SKM-1 treated with dmso at 0.1 percent for 144 hours (cell line): ENCODE measurements around the gene YPEL1.
"Not testable (repeated sequence)": the region's sequence is repeated elsewhere in the genome, so short reads cannot be mapped to it uniquely, and the experiment has no call there.

Experiments
- DNase-seq: peaks from one replicate; lab custom pipeline; 2025; ENCODE audit not compliant: unreplicated experiment; lab: John Stamatoyannopoulos, UW

The YPEL1 gene

GRCh38 chr22:21754523-21754922 lies 18.9 kb upstream of the YPEL1 start:
- DNase-seq: peak; percentile 10

- DNase-seq: no peak
Observed at GRCh38 chr22:21753374-21754111, 17.9 kb upstream of the YPEL1 start.

GRCh38 chr22:21752276-21752675 lies 16.7 kb upstream of the YPEL1 start:
- no peak for DNase-seq

DNA sequence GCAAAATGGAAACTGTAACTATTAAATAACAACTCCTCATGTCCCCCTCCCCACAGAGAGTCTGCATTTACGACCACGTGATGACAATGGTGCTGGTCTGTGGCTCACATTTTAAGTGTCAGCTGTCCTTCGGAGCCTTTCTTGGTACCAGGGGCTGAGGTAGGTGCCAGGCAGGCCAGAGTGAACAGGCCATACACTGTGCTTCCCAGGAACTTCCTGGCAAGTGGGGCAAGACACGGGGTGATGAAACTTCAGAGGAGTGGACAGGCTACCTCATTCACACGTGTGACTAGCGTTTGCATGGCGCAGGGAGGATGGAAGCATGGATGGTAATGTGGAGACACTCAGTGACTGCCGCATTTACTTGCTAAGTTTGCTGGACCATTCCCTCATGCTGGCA lies 10.4 kb upstream of the YPEL1 start:
- DNase-seq: no peak

DNA sequence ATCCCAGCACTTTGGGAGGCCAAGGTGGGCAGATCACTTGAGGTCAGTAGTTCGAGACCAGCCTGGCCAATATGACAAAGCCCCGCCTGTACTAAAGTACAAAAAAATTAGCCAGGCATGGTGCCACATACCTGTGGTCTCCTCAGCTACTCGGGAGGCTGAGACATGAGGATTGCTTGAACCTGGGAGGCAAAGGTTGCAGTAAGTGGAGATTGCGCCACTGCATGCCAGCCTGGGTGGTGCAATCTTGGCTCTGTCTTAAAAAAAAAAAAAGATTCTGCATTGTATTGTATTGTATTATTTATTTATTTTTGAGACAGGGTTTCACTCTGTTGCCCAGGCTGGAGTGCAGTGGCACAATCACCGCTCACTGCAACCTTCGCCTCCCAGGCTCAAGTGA lies 9.3 kb upstream of the YPEL1 start:
- DNase-seq: not testable (repeated sequence)

- DNase-seq: no peak
Observed at GRCh38 chr22:21741790-21742189, 6.2 kb upstream of the YPEL1 start.

DNA sequence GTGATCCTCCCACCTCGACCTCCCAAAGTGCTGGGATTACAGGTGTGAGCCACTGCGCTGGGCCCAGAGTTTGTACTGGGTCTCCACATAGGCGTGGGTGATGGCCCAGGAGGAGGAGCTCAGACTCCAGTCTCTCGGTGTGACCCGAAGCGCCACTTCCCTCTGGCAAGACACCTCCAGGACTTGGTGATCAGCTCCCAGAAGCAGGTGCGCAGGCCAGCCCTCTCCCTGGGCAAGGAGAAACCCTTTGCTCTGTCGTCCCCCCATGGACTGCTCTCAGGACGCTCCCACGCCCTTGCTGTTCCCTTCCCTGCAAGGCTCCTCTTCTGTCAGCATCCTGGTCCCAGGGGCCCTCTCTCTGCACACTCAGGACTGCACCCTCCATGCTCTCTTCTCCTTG lies 5.5 kb upstream of the YPEL1 start:
- DNase-seq: no peak

- DNase-seq: no peak
Observed at GRCh38 chr22:21739828-21740377, 4.3 kb upstream of the YPEL1 start.

- no peak for DNase-seq
Observed at GRCh38 chr22:21738966-21739365, 3.4 kb upstream of the YPEL1 start.

GRCh38 chr22:21738081-21738480 lies 2.5 kb upstream of the YPEL1 start:
- no peak for DNase-seq

DNA sequence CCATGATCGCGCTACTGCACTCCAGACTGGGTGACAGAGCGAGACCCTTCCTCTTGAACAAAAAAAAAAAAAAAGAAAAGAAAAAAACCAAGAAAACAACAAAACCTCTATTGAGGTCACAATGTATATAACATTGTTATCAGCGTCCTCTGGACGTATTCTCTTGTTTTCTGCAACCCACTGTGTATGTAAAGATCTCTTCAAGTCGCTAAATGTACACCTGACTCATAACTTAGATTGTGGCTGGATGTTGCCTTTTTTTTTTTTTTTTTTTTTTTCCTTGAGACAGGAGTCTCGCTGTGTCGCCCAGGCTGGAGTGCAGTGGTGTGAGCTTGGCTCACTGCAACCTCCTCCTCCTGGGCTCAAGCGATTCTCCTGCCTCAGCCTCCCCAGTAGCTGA lies 1.4 kb upstream of the YPEL1 start:
- DNase-seq: no peak

- no peak for DNase-seq
Observed at GRCh38 chr22:21736084-21736642, 569 bp upstream of the YPEL1 start.

GRCh38 chr22:21734540-21735199 lies 924 bp downstream of the YPEL1 start:
- DNase-seq: no peak

DNA sequence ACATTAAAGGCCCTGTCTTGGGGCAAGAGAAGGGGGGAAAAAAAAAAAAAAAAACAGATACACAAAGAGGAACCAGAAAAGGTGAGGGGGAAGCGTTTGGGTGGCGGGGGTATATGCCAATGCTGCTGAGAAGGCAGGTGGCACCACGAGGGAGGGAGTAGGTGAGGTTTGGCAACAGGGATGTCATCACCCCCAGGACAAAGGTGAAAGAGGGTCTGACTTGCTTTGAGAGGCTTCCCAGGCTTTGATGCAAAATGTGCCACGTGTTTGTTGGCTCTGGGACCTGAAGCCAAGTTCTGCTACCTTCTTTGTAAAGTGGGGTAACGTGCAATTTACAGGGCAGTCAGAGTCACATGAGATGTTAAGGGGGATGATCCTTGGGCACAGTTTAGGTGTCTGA lies 4.1 kb downstream of the YPEL1 start:
- no peak for DNase-seq

- no peak for DNase-seq
Observed at GRCh38 chr22:21730535-21731308, 4.9 kb downstream of the YPEL1 start.

GRCh38 chr22:21729184-21729583 lies 6.4 kb downstream of the YPEL1 start:
- DNase-seq: not testable (repeated sequence)

GRCh38 chr22:21728270-21728669 lies 7.3 kb downstream of the YPEL1 start:
- no peak for DNase-seq

- DNase-seq: no peak
Observed at GRCh38 chr22:21727768-21728167, 7.8 kb downstream of the YPEL1 start.

DNA sequence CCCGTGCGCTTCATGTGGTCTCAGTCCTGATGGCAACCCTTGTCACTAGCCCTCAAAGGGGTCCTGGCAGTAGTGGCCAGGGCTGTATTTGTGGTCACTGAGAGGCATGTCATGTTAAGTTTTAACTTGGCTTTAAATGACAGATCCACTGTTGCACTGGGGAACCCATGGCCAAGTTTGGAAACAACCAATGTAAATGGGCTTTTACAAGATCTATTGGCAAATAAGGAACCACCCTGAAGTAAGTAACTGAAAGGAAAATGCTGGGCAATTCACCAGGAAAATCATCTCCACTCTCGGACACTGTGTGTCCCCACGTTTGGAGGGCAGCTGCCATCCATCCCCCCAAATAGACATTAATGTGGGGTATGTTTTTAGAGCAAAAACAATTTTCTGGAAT lies 8.4 kb downstream of the YPEL1 start:
- no peak for DNase-seq

DNA sequence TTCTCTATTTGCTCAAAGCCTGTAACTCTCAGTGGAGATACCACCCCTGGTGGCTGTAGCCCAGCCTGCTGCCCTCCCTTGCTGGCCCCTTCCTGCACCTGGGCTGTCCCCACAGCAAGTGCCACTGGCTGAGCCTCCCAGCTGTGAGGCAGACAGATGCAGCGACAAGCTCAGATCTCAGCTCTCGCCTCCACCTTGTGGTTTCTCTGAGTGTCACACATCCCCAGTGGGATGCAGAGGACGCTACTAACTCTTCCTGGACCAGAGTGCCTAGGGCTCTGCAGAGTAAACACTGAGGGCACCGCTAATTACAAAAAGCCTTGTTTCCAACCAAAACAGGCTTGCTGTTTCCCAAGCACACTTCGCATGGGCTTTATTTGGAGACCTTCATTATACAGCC lies 8.9 kb downstream of the YPEL1 start:
- DNase-seq: peak; percentile 10

- DNase-seq: no peak
Observed at GRCh38 chr22:21725956-21726649, 9.5 kb downstream of the YPEL1 start.
